ENCODE results near the gene PLXNA3.

The PLXNA3 gene

DNA sequence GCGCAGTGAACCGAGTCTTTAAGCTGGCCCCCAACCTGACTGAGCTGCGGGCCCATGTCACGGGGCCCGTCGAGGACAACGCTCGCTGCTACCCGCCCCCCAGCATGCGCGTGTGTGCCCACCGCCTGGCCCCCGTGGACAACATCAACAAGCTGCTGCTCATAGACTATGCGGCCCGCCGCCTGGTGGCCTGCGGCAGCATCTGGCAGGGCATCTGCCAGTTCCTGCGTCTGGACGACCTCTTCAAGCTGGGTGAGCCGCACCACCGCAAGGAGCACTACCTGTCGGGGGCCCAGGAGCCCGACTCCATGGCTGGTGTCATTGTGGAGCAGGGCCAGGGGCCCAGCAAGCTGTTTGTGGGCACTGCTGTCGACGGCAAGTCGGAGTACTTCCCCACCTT lies 2.2 kb downstream of the PLXNA3 start:
- Histone ChIP-seq H3K9ac (ENCODE audit: low read length) (no peak overlapping the region), H3K79me2 (ENCODE audit: insufficient read depth, low read length) (peaks cover 10% of the 10 kb centered on the region), H3K4me2 (ENCODE audit: low read depth, low read length, poor library complexity, severe bottlenecking) (no peak overlapping the region), H3K27me3 (ENCODE audit: low read length) (no peaks in the 10 kb centered on the region), H3K9me3 (ENCODE audit: insufficient read depth, low read length) (no peaks in the 10 kb centered on the region), H3K27ac (ENCODE audit: low read depth, low read length) (no peak overlapping the region), H3K4me3 (ENCODE audit: insufficient read depth, low read length, poor library complexity, severe bottlenecking) (no peak overlapping the region), H3K9me2 (replicated peaks; ENCODE audit: insufficient read depth, low read length) (no peaks in the 10 kb centered on the region), H3K36me3 (ENCODE audit: low read length) (no peaks in the 10 kb centered on the region), H2AFZ (ENCODE audit: low read depth, low read length, severe bottlenecking) (no peak overlapping the region), H4K20me1 (ENCODE audit: low read depth, low read length) (no peaks in the 10 kb centered on the region), H3F3A (ENCODE audit: insufficient read depth) (0 out of 2 replicates have a peak, but pooled peaks cover 2% of the 10 kb centered on the region)
- TF ChIP-seq EZH2phosphoT487 (conservative IDR thresholded peaks at IDR 0.05; ENCODE audit: low read length) = no peak

- Histone ChIP-seq H2AFZ (ENCODE audit: low read depth, low read length, severe bottlenecking) (no peak overlapping the region), H3K27ac (ENCODE audit: low read depth, low read length) (no peak overlapping the region), H3K9me3 (ENCODE audit: insufficient read depth, low read length) (no peaks in the 10 kb centered on the region), H3K9me2 (replicated peaks; ENCODE audit: insufficient read depth, low read length) (no peaks in the 10 kb centered on the region), H3F3A (ENCODE audit: insufficient read depth) (0 out of 2 replicates have a peak, but pooled peaks cover 1% of the 10 kb centered on the region), H3K4me3 (ENCODE audit: insufficient read depth, low read length, poor library complexity, severe bottlenecking) (no peak overlapping the region), H3K9ac (ENCODE audit: low read length) (no peak overlapping the region), H3K27me3 (ENCODE audit: low read length) (no peaks in the 10 kb centered on the region), H3K36me3 (ENCODE audit: low read length) (no peaks in the 10 kb centered on the region), H3K4me2 (ENCODE audit: low read depth, low read length, poor library complexity, severe bottlenecking) (no peak overlapping the region), H3K79me2 (ENCODE audit: insufficient read depth, low read length) (peaks cover 10% of the 10 kb centered on the region), H4K20me1 (ENCODE audit: low read depth, low read length) (no peaks in the 10 kb centered on the region)
- TF ChIP-seq, protein P1, sequence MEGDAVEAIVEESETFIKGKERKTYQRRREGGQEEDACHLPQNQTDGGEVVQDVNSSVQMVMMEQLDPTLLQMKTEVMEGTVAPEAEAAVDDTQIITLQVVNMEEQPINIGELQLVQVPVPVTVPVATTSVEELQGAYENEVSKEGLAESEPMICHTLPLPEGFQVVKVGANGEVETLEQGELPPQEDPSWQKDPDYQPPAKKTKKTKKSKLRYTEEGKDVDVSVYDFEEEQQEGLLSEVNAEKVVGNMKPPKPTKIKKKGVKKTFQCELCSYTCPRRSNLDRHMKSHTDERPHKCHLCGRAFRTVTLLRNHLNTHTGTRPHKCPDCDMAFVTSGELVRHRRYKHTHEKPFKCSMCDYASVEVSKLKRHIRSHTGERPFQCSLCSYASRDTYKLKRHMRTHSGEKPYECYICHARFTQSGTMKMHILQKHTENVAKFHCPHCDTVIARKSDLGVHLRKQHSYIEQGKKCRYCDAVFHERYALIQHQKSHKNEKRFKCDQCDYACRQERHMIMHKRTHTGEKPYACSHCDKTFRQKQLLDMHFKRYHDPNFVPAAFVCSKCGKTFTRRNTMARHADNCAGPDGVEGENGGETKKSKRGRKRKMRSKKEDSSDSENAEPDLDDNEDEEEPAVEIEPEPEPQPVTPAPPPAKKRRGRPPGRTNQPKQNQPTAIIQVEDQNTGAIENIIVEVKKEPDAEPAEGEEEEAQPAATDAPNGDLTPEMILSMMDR (IDR thresholded peaks at IDR 0.05; ENCODE audit: insufficient read depth, low read length, poor library complexity, severe bottlenecking) = no peak
- no peak for TF ChIP-seq EZH2phosphoT487 (conservative IDR thresholded peaks at IDR 0.05; ENCODE audit: low read length)
These were observed 4.3 kb downstream of the PLXNA3 start for GRCh38 chrX:154462396-154462795.

GRCh38 chrX:154463611-154464220 lies 5.6 kb downstream of the PLXNA3 start:
- Histone ChIP-seq H3K9me2 (replicated peaks; ENCODE audit: insufficient read depth, low read length) (no peaks in the 10 kb centered on the region), H2AFZ (ENCODE audit: low read depth, low read length, severe bottlenecking) (no peak overlapping the region), H3F3A (ENCODE audit: insufficient read depth) (no peaks in the 10 kb centered on the region), H3K36me3 (ENCODE audit: low read length) (no peaks in the 10 kb centered on the region), H3K27ac (ENCODE audit: low read depth, low read length) (no peak overlapping the region), H3K9ac (ENCODE audit: low read length) (no peak overlapping the region), H3K4me2 (ENCODE audit: low read depth, low read length, poor library complexity, severe bottlenecking) (no peak overlapping the region), H3K27me3 (ENCODE audit: low read length) (no peaks in the 10 kb centered on the region), H3K9me3 (ENCODE audit: insufficient read depth, low read length) (no peaks in the 10 kb centered on the region), H3K4me3 (ENCODE audit: insufficient read depth, low read length, poor library complexity, severe bottlenecking) (no peak overlapping the region), H4K20me1 (ENCODE audit: low read depth, low read length) (no peaks in the 10 kb centered on the region), H3K79me2 (ENCODE audit: insufficient read depth, low read length) (peaks cover 7% of the 10 kb centered on the region)
- TF ChIP-seq, protein P1 (IDR thresholded peaks at IDR 0.05; ENCODE audit: insufficient read depth, low read length, poor library complexity, severe bottlenecking) = no peak

- no peak overlapping the region for H2AFZ ChIP-seq (ENCODE audit: low read depth, low read length, severe bottlenecking)
These were observed 6.8 kb downstream of the PLXNA3 start for GRCh38 chrX:154464806-154465365.

More at GRCh38 chrX:154464806-154465365, 6.8 kb downstream of the PLXNA3 start:
- H3K9ac ChIP-seq (ENCODE audit: low read length) = no peak overlapping the region
- H3K79me2 ChIP-seq (ENCODE audit: insufficient read depth, low read length) = no peaks in the 10 kb centered on the region
- H3K27me3 ChIP-seq (ENCODE audit: low read length) = no peaks in the 10 kb centered on the region
- H3K9me3 ChIP-seq (ENCODE audit: insufficient read depth, low read length) = no peaks in the 10 kb centered on the region
- no peaks in the 10 kb centered on the region for H4K20me1 ChIP-seq (ENCODE audit: low read depth, low read length)
- H3F3A ChIP-seq (ENCODE audit: insufficient read depth) = no peaks in the 10 kb centered on the region
- no peak overlapping the region for H3K27ac ChIP-seq (ENCODE audit: low read depth, low read length)
- TF ChIP-seq, protein P1 (IDR thresholded peaks at IDR 0.05; ENCODE audit: insufficient read depth, low read length, poor library complexity, severe bottlenecking) = no peak
- TF ChIP-seq EZH2phosphoT487 (conservative IDR thresholded peaks at IDR 0.05; ENCODE audit: low read length) = no peak
- no peak overlapping the region for H3K4me2 ChIP-seq (ENCODE audit: low read depth, low read length, poor library complexity, severe bottlenecking)
- no peaks in the 10 kb centered on the region for H3K36me3 ChIP-seq (ENCODE audit: low read length)
- no peak overlapping the region for H3K4me3 ChIP-seq (ENCODE audit: insufficient read depth, low read length, poor library complexity, severe bottlenecking)
- H3K9me2 ChIP-seq (replicated peaks; ENCODE audit: insufficient read depth, low read length) = no peaks in the 10 kb centered on the region
